Measurements from ENCODE around the gene FBXO38. TPM values are rescaled to one million over a fixed set of nuclear protein-coding genes. Genes with fewer than 3 reads are reported as not detected.

Gene FBXO38
- total RNA-seq, 2 experiments from 2014 or later: 38.0 to 39.6 TPM

GRCh38 chr5:148397968-148398595, 14.3 kb downstream of the FBXO38 start:
- peaks cover 49% of the 10 kb centered on the region for H3K36me3 Mint-ChIP-seq (ENCODE audit: low read depth)
- CTCF ChIA-PET: interaction anchor here (1.2 kb wide), 1 partner anchor 11 kb away, joined by 3 read pairs; no protein-coding TSS in a partner anchor
- peaks cover 52% of the 10 kb centered on the region for H3K4me1 Mint-ChIP-seq (ENCODE audit: low read depth)
- DNase-seq (no peak), ATAC-seq (no peak)
- no peaks in the 10 kb centered on the region for H3K9me3 Mint-ChIP-seq
- no peak overlapping the region for H3K4me3 Mint-ChIP-seq
- no peak for TF ChIP-seq CTCF (IDR thresholded peaks at IDR 0.05)
- POLR2A ChIA-PET: no interaction called here
- peak overlapping the region; percentile 21 for H3K27ac Mint-ChIP-seq
- no peaks in the 10 kb centered on the region for H3K27me3 Mint-ChIP-seq
- intact Hi-C loops (cut with micrococcal nuclease): no loop called here

- ChIA-PET POLR2A (no interaction called here), CTCF (interaction anchor here (1.2 to 1.5 kb wide), 2 partner anchors 11 to 328 kb away, joined by 3 read pairs; no protein-coding TSS in a partner anchor)
- intact Hi-C loops (cut with micrococcal nuclease): no loop called here
- Mint-ChIP-seq H3K27ac (peak overlapping the region; percentile 2), H3K36me3 (ENCODE audit: low read depth) (peaks cover 53% of the 10 kb centered on the region), H3K9me3 (no peaks in the 10 kb centered on the region), H3K27me3 (no peaks in the 10 kb centered on the region), H3K4me3 (no peak overlapping the region), H3K4me1 (ENCODE audit: low read depth) (peaks cover 50% of the 10 kb centered on the region)
- no peak for DNase-seq
- no peak for TF ChIP-seq CTCF (IDR thresholded peaks at IDR 0.05)
- ATAC-seq: no peak
Measured at GRCh38 chr5:148398698-148399121, 15.0 kb downstream of the FBXO38 start.

DNA sequence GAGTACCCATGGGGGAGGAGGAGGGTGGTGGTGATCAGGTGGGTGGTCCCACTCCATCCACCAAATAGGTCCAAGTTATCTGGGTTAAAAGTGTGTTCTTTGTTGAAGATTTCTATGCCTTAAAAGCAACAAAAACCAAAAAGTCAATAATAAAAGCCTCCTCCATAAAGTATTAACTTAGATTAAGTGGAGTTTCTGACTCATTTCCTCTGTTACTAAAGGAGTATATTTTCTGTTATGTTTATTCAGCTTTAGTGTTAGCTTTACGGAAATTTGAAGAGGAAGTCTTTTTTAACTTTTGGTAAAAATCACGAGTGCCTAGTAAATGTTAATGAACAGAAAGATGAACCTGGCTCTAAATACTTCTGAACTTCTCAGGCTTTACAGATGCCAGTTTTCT, 17.8 kb downstream of the FBXO38 start:
- no peak for TF ChIP-seq CTCF (IDR thresholded peaks at IDR 0.05)
- ChIA-PET POLR2A (interaction anchor here (0.8 kb wide), 1 partner anchor 31 kb away, joined by 3 read pairs; no protein-coding TSS in a partner anchor), CTCF (interaction anchor here (0.9 to 1.5 kb wide), 6 partner anchors 9 to 329 kb away, joined by 3 to 4 read pairs (median 4); no protein-coding TSS in a partner anchor)
- no peak for DNase-seq
- peaks cover 61% of the 10 kb centered on the region for H3K36me3 Mint-ChIP-seq (ENCODE audit: low read depth)
- no peaks in the 10 kb centered on the region for H3K9me3 Mint-ChIP-seq
- H3K27ac Mint-ChIP-seq: peak overlapping the region; percentile 79
- peak; percentile 37 for ATAC-seq
- no peaks in the 10 kb centered on the region for H3K27me3 Mint-ChIP-seq
- intact Hi-C loops (cut with micrococcal nuclease): no loop called here
- peaks cover 40% of the 10 kb centered on the region for H3K4me1 Mint-ChIP-seq (ENCODE audit: low read depth)
- no peak overlapping the region for H3K4me3 Mint-ChIP-seq

- intact Hi-C loops (cut with micrococcal nuclease): no loop called here
- Mint-ChIP-seq H3K36me3 (ENCODE audit: low read depth) (peaks cover 67% of the 10 kb centered on the region), H3K4me3 (no peak overlapping the region), H3K9me3 (no peaks in the 10 kb centered on the region), H3K27me3 (no peaks in the 10 kb centered on the region), H3K27ac (peak overlapping the region; percentile 29), H3K4me1 (ENCODE audit: low read depth) (peaks cover 39% of the 10 kb centered on the region)
- DNase-seq: no peak
- CTCF ChIA-PET: no interaction called here
- no peak for ATAC-seq
- TF ChIP-seq CTCF (IDR thresholded peaks at IDR 0.05): no peak
- POLR2A ChIA-PET: no interaction called here
Measured at GRCh38 chr5:148403344-148403743, 19.6 kb downstream of the FBXO38 start.

DNA sequence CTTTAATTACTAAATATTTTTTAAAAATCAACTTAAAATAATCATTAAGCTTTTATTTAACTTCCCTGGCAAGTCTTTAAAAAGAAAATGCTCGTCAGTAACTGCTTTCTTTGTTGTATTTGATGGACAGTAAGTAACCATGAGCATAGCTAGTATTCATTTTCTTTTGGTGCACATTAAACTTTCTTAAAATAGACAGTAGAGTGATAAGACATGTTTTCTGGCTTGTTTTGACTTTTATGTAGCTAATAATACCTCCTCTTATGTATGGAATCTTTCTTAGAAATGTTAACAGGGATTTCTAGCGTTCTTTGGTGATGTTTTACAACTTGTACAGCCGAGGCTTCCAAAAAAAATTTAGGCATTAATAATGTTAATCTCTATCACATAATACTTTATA, 22.6 kb downstream of the FBXO38 start:
- POLR2A ChIA-PET: interaction anchor here (0.6 kb wide), 1 partner anchor 18 kb away, joined by 3 read pairs; no protein-coding TSS in a partner anchor
- no peak overlapping the region for H3K27ac Mint-ChIP-seq
- TF ChIP-seq CTCF (IDR thresholded peaks at IDR 0.05): no peak
- H3K27me3 Mint-ChIP-seq: no peaks in the 10 kb centered on the region
- H3K4me1 Mint-ChIP-seq (ENCODE audit: low read depth): peaks cover 24% of the 10 kb centered on the region
- H3K4me3 Mint-ChIP-seq: no peak overlapping the region
- ATAC-seq (no peak), DNase-seq (no peak)
- H3K36me3 Mint-ChIP-seq (ENCODE audit: low read depth): peaks cover 61% of the 10 kb centered on the region
- CTCF ChIA-PET: interaction anchor here (2.8 kb wide), 1 partner anchor 37 kb away, joined by 8 read pairs; no protein-coding TSS in a partner anchor
- intact Hi-C loops (cut with micrococcal nuclease): no loop called here
- H3K9me3 Mint-ChIP-seq: no peaks in the 10 kb centered on the region

Measured in activated CD8-positive, alpha-beta T cell treated with anti-CD3 and anti-CD28 coated beads for 36 hours (primary cell).